HepG2 (cell line): ENCODE data around the gene HES6. TPM values are rescaled to one million over a fixed set of nuclear protein-coding genes. Genes with fewer than 3 reads are reported as not detected.

ENCODE experiments used
- CBX1 ChIP-seq: IDR thresholded peaks from one replicate; pipeline ENCODE4 v1.6.1; 2016; ENCODE audit warnings: antibody characterized with exemption, low read depth
- CEBPZ ChIP-seq: IDR thresholded peaks from 2 replicates; pipeline ENCODE4 v1.6.1; 2012; ENCODE audit warnings: low read length, improper control_type of control experiment
- CREB1 ChIP-seq, 2 experiments: fragments of 450-650 bp in 1 of 2; IDR thresholded peaks; 2 replicates each; pipeline ENCODE4 v1.6.1; 2016 to 2017; ENCODE audit warnings: control low read depth in 1 of 2, mild to moderate bottlenecking in 1 of 2, missing compliant biosample characterization in 1 of 2, missing genetic modification characterization in 1 of 2
- E2F2 ChIP-seq: sonication (generic); formaldehyde crosslinking; IDR thresholded peaks from 2 replicates; pipeline ENCODE4 v1.4.0; 2020; ENCODE audit warnings: missing genetic modification reagents, borderline replicate concordance
- FUBP1 ChIP-seq: sonication (generic); formaldehyde crosslinking; IDR thresholded peaks from 2 replicates; pipeline ENCODE4 v1.5.1; 2020; ENCODE audit warnings: missing genetic modification reagents, mild to moderate bottlenecking, borderline replicate concordance
- HHEX ChIP-seq: IDR thresholded peaks from 2 replicates; pipeline ENCODE4 v1.6.1; 2016; ENCODE audit warnings: control low read depth
- ONECUT2 ChIP-seq: sonication (generic); formaldehyde crosslinking; IDR thresholded peaks from 2 replicates; pipeline ENCODE4 v1.4.0; 2020; ENCODE audit warnings: missing genetic modification reagents
- RFXAP ChIP-seq: sonication (generic); formaldehyde crosslinking; IDR thresholded peaks from 2 replicates; pipeline ENCODE4 v1.4.0; 2020; ENCODE audit warnings: missing genetic modification reagents, borderline replicate concordance
- RXRA ChIP-seq: sonication (generic); formaldehyde crosslinking; IDR thresholded peaks from 2 replicates; pipeline ENCODE4 v1.5.1; 2020; ENCODE audit warnings: missing genetic modification reagents
- SMYD3 ChIP-seq: sonication (generic); formaldehyde crosslinking; IDR thresholded peaks from 2 replicates; pipeline ENCODE4 v1.8.1; 2023; ENCODE audit warnings: mild to moderate bottlenecking, missing genetic modification reagents
- SYNCRIP ChIP-seq: fragments of 200-400 bp; formaldehyde crosslinking; IDR thresholded peaks from 2 replicates; pipeline ENCODE4 v1.6.1; 2018; ENCODE audit warnings: mild to moderate bottlenecking, low read depth, low read length; ENCODE audit not compliant: insufficient read depth
- ZNF264 ChIP-seq: sonication (generic); formaldehyde crosslinking; IDR thresholded peaks from 2 replicates; pipeline ENCODE4 v1.4.0; 2020; ENCODE audit warnings: missing genetic modification reagents
- ZNF335 ChIP-seq: sonication (generic); formaldehyde crosslinking; IDR thresholded peaks from 2 replicates; pipeline ENCODE4 v1.4.0; 2020; ENCODE audit warnings: missing genetic modification reagents
- ZNF367 ChIP-seq: sonication (generic); formaldehyde crosslinking; IDR thresholded peaks from 2 replicates; pipeline ENCODE4 v1.4.0; 2020; ENCODE audit warnings: missing genetic modification reagents, borderline replicate concordance
- ZNF780A ChIP-seq: sonication (generic); formaldehyde crosslinking; IDR thresholded peaks from 2 replicates; pipeline ENCODE4 v1.8.0; 2022; ENCODE audit warnings: mild to moderate bottlenecking, missing genetic modification reagents, moderate library complexity
- ZNF800 ChIP-seq: sonication (generic); formaldehyde crosslinking; IDR thresholded peaks from 2 replicates; pipeline ENCODE4 v1.4.0; 2020; ENCODE audit warnings: missing genetic modification reagents
- polyA plus RNA-seq, 8 experiments: library from polyadenylated mRNA; depleted of rRNA in 3 of 8; stranded (reverse) in 7 of 8; unstranded in 1 of 8; fragments of >200 nt; fragmentation: Illumina TruSeq in 4 of 8; extraction: Trizol in 4 of 8; gene quantifications; 2 replicates each; pipeline versions ENCODE4 v1.2.1 to v1.2.3, GENCODE V29; 2011 to 2016; ENCODE audit warnings: low read depth in 4 of 8, missing spikeins in 1 of 8, mixed read lengths in 1 of 8; ENCODE audit not compliant: insufficient read depth in 1 of 8
- total RNA-seq, 5 experiments: library from RNA; depleted of rRNA; stranded (reverse); fragments of >200 nt; fragmentation: Illumina TruSeq; extraction: Trizol; gene quantifications; 2 replicates each; pipeline ENCODE4 v1.2.3, GENCODE V29; 2016; ENCODE audit warnings: low read depth in 1 of 5

HES6 gene
- total and polyA plus RNA-seq, 2 of the 13 experiments (the other 11 are each of a cell fraction or from before 2014, with no cell fraction given): 19.5 to 82.8 TPM

- TF ChIP-seq SMYD3 (CRISPR knock-in tag): peak; percentile 69; the same call in 1 of the 2 replicates
- peak; percentile 51; the same call in 1 of the 2 replicates for TF ChIP-seq RXRA (CRISPR knock-in tag)
- TF ChIP-seq CREB1 (IDR thresholded peaks at IDR 0.05): peak; percentile 91
- no peak; the same call in none of the 2 replicates for TF ChIP-seq CREB1 (CRISPR knock-in tag; IDR thresholded peaks at IDR 0.05)
- TF ChIP-seq E2F2: no peak
- no peak for TF ChIP-seq RFXAP
- TF ChIP-seq ZNF335 (CRISPR knock-in tag): peak; percentile 78
- no peak for TF ChIP-seq CEBPZ
- TF ChIP-seq FUBP1 (CRISPR knock-in tag): no peak
- 0 out of 2 replicates have a peak, but pooled peaks have one; percentile 52 for TF ChIP-seq ZNF780A (CRISPR knock-in tag)
- no peak for TF ChIP-seq SYNCRIP
- no peak for TF ChIP-seq ONECUT2 (CRISPR knock-in tag)
- TF ChIP-seq ZNF367 (CRISPR knock-in tag): no peak
- TF ChIP-seq ZNF264: no peak
- TF ChIP-seq CBX1: peak; percentile 53
- no peak; the same call in 1 of the 2 replicates for TF ChIP-seq ZNF800 (CRISPR knock-in tag)
- no peak for TF ChIP-seq HHEX (CRISPR knock-in tag)
Observed at GRCh38 chr2:238288650-238289573, 49.1 kb upstream of the HES6 start (continued).
